Mucosa of stomach (tissue), 1 donor: ENCODE results near the gene EZR.
"Not testable (repeated sequence)": the region's sequence is repeated elsewhere in the genome, so short reads cannot be mapped to it uniquely, and the experiment has no call there.

Experiments used
- H3K27me3 ChIP-seq: one replicate; pipeline ENCODE4 v1.7.0; 2013; ENCODE audit warnings: mild to moderate bottlenecking, low read length; ENCODE audit not compliant: control insufficient read depth, insufficient read depth
- H3K36me3 ChIP-seq: one replicate; pipeline ENCODE4 v1.7.0; 2013; ENCODE audit warnings: low read length; ENCODE audit not compliant: control insufficient read depth, insufficient read depth
- H3K4me1 ChIP-seq: one replicate; pipeline ENCODE4 v1.7.0; 2013; ENCODE audit warnings: mild to moderate bottlenecking, low read length; ENCODE audit not compliant: control insufficient read depth, insufficient read depth
- H3K4me3 ChIP-seq: one replicate; pipeline ENCODE4 v1.7.0; 2013; ENCODE audit warnings: low read length
- H3K9ac ChIP-seq: one replicate; pipeline ENCODE4 v1.7.0; 2013; ENCODE audit warnings: mild to moderate bottlenecking, low read length, moderate library complexity
- H3K9me3 ChIP-seq: one replicate; pipeline ENCODE4 v1.7.0; 2013; ENCODE audit warnings: mild to moderate bottlenecking, low read length, moderate library complexity; ENCODE audit not compliant: control insufficient read depth
- donor health status: Pancreatic carcinoma.

The EZR gene

DNA sequence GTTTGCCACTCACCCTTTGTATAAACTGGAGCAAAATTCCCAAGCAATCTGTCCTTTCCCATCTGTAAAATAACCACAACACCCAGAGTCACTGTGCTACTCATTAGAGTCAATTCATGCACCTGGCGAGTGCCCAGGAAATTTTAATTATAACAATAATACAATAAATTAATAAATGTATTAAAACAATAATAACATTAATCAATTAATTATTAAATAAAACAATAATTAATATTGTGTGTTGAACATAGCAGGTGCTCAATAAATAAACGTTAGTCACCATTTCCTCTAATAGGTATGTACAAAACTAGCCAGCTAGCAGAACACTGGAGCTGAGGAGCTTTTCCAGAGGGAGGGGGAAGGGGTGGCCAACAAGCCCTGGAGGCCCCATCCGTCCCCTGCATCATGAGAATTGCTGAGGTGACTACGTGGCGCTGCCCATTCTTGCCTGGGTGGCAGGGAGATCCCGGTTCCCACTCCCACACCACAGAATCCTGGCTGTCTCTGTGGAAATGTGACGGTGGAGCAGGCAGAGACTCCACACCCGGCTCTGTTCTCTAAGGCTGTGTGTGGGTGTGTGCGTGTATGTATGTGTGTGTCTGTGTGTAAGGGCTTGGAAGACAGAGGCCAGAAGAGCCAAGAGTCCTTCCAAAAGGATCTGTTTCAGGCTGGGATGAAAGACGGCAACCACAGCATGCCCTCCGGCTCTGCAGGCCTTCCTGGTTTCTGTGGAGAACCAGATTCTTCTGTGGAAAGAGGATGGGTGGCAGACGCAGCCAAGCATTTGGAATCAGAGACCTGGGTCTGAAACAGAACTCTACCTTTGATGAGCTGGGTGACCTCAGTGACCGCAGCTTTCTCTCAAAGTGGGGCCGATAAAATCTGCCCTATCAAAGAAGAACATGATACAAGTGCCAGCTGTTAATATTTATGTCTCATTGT, 18.8 kb upstream of the EZR start:
- Histone ChIP-seq H3K9ac (no peak overlapping the region), H3K36me3 (no peaks in the 10 kb centered on the region), H3K9me3 (no peaks in the 10 kb centered on the region), H3K4me3 (no peak overlapping the region), H3K27me3 (no peaks in the 10 kb centered on the region), H3K4me1 (peaks cover 16% of the 10 kb centered on the region)

GRCh38 chr6:158836625-158837311, 17.6 kb upstream of the EZR start:
- Histone ChIP-seq H3K9me3 (no peaks in the 10 kb centered on the region), H3K36me3 (no peaks in the 10 kb centered on the region), H3K9ac (no peak overlapping the region), H3K4me3 (no peak overlapping the region), H3K27me3 (no peaks in the 10 kb centered on the region), H3K4me1 (peaks cover 16% of the 10 kb centered on the region)

DNA sequence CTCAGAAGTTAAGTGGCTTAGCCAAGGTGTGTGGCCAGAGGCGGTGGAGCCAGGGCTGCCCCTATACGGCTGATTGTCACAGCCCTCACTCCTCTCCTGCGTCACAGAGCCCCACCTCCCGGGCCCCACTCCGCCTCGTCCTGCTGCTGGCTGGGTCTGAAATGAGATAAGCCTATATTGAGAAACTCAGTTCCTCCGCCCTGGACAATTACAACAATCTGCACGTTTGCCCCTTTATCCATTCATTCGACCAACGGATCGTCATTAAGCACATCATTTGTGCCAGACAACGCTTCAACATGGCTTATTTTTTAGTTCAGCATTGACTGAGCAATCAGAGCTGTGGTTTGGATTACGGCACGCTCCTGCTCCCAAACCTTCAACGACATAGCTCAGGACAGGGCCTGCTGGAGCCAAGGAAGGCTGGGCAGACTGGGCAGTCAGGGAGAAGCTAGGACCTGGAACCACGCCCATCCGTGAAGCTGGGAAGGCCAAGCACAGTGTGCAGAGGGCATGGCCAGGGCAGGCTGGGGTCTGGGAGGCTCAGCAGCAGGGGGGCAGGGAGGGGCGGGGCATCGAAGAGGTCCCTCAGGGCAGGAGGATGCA, 16.6 kb upstream of the EZR start:
- H3K9ac ChIP-seq, result peak overlapping the region; percentile 67
- H3K27me3 ChIP-seq, result no peaks in the 10 kb centered on the region
- no peaks in the 10 kb centered on the region for H3K36me3 ChIP-seq
- peak overlapping the region; percentile 42 for H3K4me3 ChIP-seq
- peaks cover 16% of the 10 kb centered on the region for H3K4me1 ChIP-seq
- H3K9me3 ChIP-seq, result no peaks in the 10 kb centered on the region

GRCh38 chr6:158834675-158835385, 15.7 kb upstream of the EZR start:
- no peak overlapping the region for H3K4me3 ChIP-seq
- no peaks in the 10 kb centered on the region for H3K9me3 ChIP-seq
- peaks cover 16% of the 10 kb centered on the region for H3K4me1 ChIP-seq
- no peaks in the 10 kb centered on the region for H3K36me3 ChIP-seq
- H3K27me3 ChIP-seq, result no peaks in the 10 kb centered on the region
- peak overlapping the region; percentile 67 for H3K9ac ChIP-seq

GRCh38 chr6:158832807-158833206, 13.6 kb upstream of the EZR start:
- not testable (repeated sequence) for H3K9ac ChIP-seq, H3K4me3 ChIP-seq, H3K36me3 ChIP-seq, H3K27me3 ChIP-seq, H3K9me3 ChIP-seq
- H3K4me1 ChIP-seq, result peaks cover 16% of the 10 kb centered on the region

- Histone ChIP-seq H3K4me3 (no peak overlapping the region), H3K36me3 (no peaks in the 10 kb centered on the region), H3K9ac (no peak overlapping the region), H3K27me3 (no peaks in the 10 kb centered on the region), H3K9me3 (no peaks in the 10 kb centered on the region), H3K4me1 (peaks cover 16% of the 10 kb centered on the region)
Observed at GRCh38 chr6:158832026-158832425, 12.9 kb upstream of the EZR start.

- H3K9me3 ChIP-seq, result no peaks in the 10 kb centered on the region
- no peak overlapping the region for H3K4me3 ChIP-seq
- no peaks in the 10 kb centered on the region for H3K27me3 ChIP-seq
- peaks cover 16% of the 10 kb centered on the region for H3K4me1 ChIP-seq
- no peaks in the 10 kb centered on the region for H3K36me3 ChIP-seq
- H3K9ac ChIP-seq, result no peak overlapping the region
Observed at GRCh38 chr6:158831571-158831970, 12.4 kb upstream of the EZR start.

GRCh38 chr6:158830736-158831135, 11.6 kb upstream of the EZR start:
- peaks cover 10% of the 10 kb centered on the region for H3K4me1 ChIP-seq
- H3K36me3 ChIP-seq, result no peaks in the 10 kb centered on the region
- no peak overlapping the region for H3K4me3 ChIP-seq
- no peak overlapping the region for H3K9ac ChIP-seq
- no peaks in the 10 kb centered on the region for H3K27me3 ChIP-seq
- H3K9me3 ChIP-seq, result no peaks in the 10 kb centered on the region

DNA sequence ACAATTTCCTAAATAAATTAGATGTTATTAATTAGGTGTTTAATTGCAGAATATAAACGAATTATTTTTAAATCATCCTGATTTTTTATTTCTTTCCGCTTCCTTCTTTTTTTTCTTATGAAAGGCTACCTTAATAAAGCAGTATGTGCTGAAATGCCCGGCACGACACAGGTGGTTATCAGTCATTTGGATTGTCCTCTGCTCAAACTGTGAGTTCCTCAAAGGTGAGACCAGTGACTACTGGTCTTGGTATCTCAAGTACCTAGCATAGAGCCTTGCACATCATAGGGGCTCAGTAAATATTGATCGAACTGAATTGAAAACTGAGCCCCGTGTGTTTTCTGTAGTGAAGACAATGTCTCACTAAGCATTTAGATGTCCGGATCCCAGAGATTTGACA, 9.6 kb upstream of the EZR start:
- Histone ChIP-seq H3K4me1 (no peaks in the 10 kb centered on the region), H3K9me3 (no peaks in the 10 kb centered on the region), H3K27me3 (no peaks in the 10 kb centered on the region), H3K9ac (no peak overlapping the region), H3K36me3 (no peaks in the 10 kb centered on the region), H3K4me3 (no peak overlapping the region)

GRCh38 chr6:158826819-158827501, 7.8 kb upstream of the EZR start:
- Histone ChIP-seq H3K4me3 (no peak overlapping the region), H3K27me3 (no peaks in the 10 kb centered on the region), H3K9ac (no peak overlapping the region), H3K36me3 (no peaks in the 10 kb centered on the region), H3K4me1 (no peaks in the 10 kb centered on the region), H3K9me3 (no peaks in the 10 kb centered on the region)

GRCh38 chr6:158825951-158826306, 6.8 kb upstream of the EZR start:
- no peak overlapping the region for H3K4me3 ChIP-seq
- no peaks in the 10 kb centered on the region for H3K36me3 ChIP-seq
- no peak overlapping the region for H3K9ac ChIP-seq
- H3K4me1 ChIP-seq, result no peaks in the 10 kb centered on the region
- H3K9me3 ChIP-seq, result no peaks in the 10 kb centered on the region
- no peaks in the 10 kb centered on the region for H3K27me3 ChIP-seq
